ENCODE measurements around the gene PANX2.

PANX2 gene, protein sequence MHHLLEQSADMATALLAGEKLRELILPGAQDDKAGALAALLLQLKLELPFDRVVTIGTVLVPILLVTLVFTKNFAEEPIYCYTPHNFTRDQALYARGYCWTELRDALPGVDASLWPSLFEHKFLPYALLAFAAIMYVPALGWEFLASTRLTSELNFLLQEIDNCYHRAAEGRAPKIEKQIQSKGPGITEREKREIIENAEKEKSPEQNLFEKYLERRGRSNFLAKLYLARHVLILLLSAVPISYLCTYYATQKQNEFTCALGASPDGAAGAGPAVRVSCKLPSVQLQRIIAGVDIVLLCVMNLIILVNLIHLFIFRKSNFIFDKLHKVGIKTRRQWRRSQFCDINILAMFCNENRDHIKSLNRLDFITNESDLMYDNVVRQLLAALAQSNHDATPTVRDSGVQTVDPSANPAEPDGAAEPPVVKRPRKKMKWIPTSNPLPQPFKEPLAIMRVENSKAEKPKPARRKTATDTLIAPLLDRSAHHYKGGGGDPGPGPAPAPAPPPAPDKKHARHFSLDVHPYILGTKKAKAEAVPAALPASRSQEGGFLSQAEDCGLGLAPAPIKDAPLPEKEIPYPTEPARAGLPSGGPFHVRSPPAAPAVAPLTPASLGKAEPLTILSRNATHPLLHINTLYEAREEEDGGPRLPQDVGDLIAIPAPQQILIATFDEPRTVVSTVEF

DNA sequence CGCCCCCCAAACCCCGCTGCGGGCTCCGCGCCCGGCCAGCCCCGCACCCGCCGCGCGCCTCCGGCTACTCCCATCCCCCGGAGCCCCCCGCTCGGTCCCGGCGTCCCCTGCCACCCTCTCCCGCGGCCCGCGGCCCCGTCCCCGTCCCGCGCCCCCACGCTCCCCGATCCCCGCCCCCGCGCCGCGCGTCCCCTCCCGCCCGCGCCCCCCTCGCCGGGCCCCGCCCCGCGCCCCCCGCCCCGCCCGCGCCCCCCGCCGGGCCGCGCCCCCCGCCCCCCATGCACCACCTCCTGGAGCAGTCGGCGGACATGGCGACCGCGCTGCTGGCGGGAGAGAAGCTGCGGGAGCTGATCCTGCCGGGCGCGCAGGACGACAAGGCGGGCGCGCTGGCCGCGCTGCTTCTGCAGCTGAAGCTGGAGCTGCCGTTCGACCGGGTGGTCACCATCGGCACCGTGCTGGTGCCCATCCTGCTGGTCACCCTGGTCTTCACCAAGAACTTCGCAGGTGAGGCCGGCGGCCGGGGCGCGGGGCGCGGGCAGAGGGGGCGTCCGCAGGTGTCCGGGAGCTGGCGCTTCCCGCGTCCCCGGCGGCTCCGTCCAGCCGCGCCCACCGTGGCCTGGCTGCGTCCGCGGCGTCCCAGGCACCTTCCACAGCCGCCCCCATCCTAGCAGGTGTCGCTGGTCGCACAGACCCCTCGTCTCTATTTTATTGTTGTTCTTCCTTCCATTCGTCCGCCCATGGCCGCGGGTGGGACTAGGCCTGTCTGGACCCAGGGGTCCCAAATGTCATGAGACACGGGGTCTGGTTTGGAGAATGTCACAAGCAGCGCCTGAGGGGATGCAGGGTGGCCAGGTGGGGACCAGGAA, at the start of gene PANX2:
PANX2 (plus strand) TSS at position 279 of the 866 bp plus-strand sequence; CDS start at position 279, 0 bp downstream.
- ChIA-PET CTCF (interaction anchor here (1.3 kb wide), 1 partner anchor 24 kb away, joined by 3 read pairs; no protein-coding TSS in a partner anchor), POLR2A (no interaction called here)
- TF ChIP-seq CTCF (IDR thresholded peaks at IDR 0.05; ENCODE audit: insufficient read depth, low read length, missing control alignments), result no peak
- peak within 1 kb of the TSS; percentile 48 for H3K4me3 ChIP-seq (ENCODE audit: low read depth, low read length)
- DNase-seq (ENCODE audit: low read depth, low spot score), result no peak

- no peak overlapping the region for H3K4me3 ChIP-seq (ENCODE audit: low read depth, low read length)
- TF ChIP-seq CTCF (IDR thresholded peaks at IDR 0.05; ENCODE audit: insufficient read depth, low read length, missing control alignments), result no peak
- CTCF ChIA-PET, result no interaction called here
- POLR2A ChIA-PET, result no interaction called here
- DNase-seq (ENCODE audit: low read depth, low spot score), result no peak
These were observed 49.3 kb upstream of the PANX2 start for GRCh38 chr22:50121202-50121740.

- DNase-seq (ENCODE audit: low read depth, low spot score), result no peak
- no peak for TF ChIP-seq CTCF (IDR thresholded peaks at IDR 0.05; ENCODE audit: insufficient read depth, low read length, missing control alignments)
- no peak overlapping the region for H3K4me3 ChIP-seq (ENCODE audit: low read depth, low read length)
- ChIA-PET POLR2A (no interaction called here), CTCF (no interaction called here)
These were observed 47.4 kb upstream of the PANX2 start for GRCh38 chr22:50123119-50123518.

- H3K4me3 ChIP-seq (ENCODE audit: low read depth, low read length), result no peak overlapping the region
- ChIA-PET CTCF (no interaction called here), POLR2A (no interaction called here)
- no peak for DNase-seq (ENCODE audit: low read depth, low spot score)
- no peak for TF ChIP-seq CTCF (IDR thresholded peaks at IDR 0.05; ENCODE audit: insufficient read depth, low read length, missing control alignments)
These were observed 45.5 kb upstream of the PANX2 start for GRCh38 chr22:50125029-50125428.

GRCh38 chr22:50129121-50129736, 41.3 kb upstream of the PANX2 start:
- POLR2A ChIA-PET, result no interaction called here
- CTCF ChIA-PET, result interaction anchor here (0.5 to 1.4 kb wide), 3 partner anchors 17 to 137 kb away, joined by 3 to 4 read pairs (median 3); no protein-coding TSS in a partner anchor
- DNase-seq (ENCODE audit: low read depth, low spot score), result no peak
- H3K4me3 ChIP-seq (ENCODE audit: low read depth, low read length), result no peak overlapping the region
- TF ChIP-seq CTCF (IDR thresholded peaks at IDR 0.05; ENCODE audit: insufficient read depth, low read length, missing control alignments), result no peak

Measured in AG04449 (cell line).